ENCODE results near the gene KLF13. TPM values are rescaled to one million over a fixed set of nuclear protein-coding genes. Genes with fewer than 3 reads are reported as not detected.

KLF13 gene
- total RNA-seq, 1 experiment from 2014 or later, result 32.9 TPM

GRCh38 chr15:31397851-31398661 lies 71.4 kb downstream of the KLF13 start:
- Histone ChIP-seq H3K9me3 (ENCODE audit: low read length) (no peaks in the 10 kb centered on the region), H3K27ac (ENCODE audit: low read length) (no peak overlapping the region), H3K4me3 (ENCODE audit: low read length) (no peak overlapping the region), H3K9me2 (replicated peaks; ENCODE audit: insufficient read depth, low read length) (no peaks in the 10 kb centered on the region), H2AFZ (ENCODE audit: low read length) (no peak overlapping the region), H3K36me3 (ENCODE audit: insufficient read depth, low read length) (no peaks in the 10 kb centered on the region), H3K9ac (ENCODE audit: low read length) (no peak overlapping the region), H3K4me1 (ENCODE audit: low read length) (peaks cover 4% of the 10 kb centered on the region), H3K79me2 (ENCODE audit: low read length) (no peaks in the 10 kb centered on the region), H3K4me2 (ENCODE audit: low read depth, low read length, poor library complexity, severe bottlenecking) (no peak overlapping the region), H4K20me1 (ENCODE audit: insufficient read depth, low read depth, low read length) (no peaks in the 10 kb centered on the region), H3K27me3 (ENCODE audit: low read length) (no peaks in the 10 kb centered on the region)
- DNase-seq, result no peak

- no peak overlapping the region for H2AFZ ChIP-seq (ENCODE audit: low read length)
- no peaks in the 10 kb centered on the region for H3K9me2 ChIP-seq (replicated peaks; ENCODE audit: insufficient read depth, low read length)
- H3K9me3 ChIP-seq (ENCODE audit: low read length), result no peaks in the 10 kb centered on the region
- H3K36me3 ChIP-seq (ENCODE audit: insufficient read depth, low read length), result no peaks in the 10 kb centered on the region
- no peak overlapping the region for H3K4me3 ChIP-seq (ENCODE audit: low read length)
- H3K9ac ChIP-seq (ENCODE audit: low read length), result no peak overlapping the region
- no peak overlapping the region for H3K27ac ChIP-seq (ENCODE audit: low read length)
- H3K4me1 ChIP-seq (ENCODE audit: low read length), result peaks cover 4% of the 10 kb centered on the region
- no peak overlapping the region for H3K4me2 ChIP-seq (ENCODE audit: low read depth, low read length, poor library complexity, severe bottlenecking)
- DNase-seq, result no peak
- H3K27me3 ChIP-seq (ENCODE audit: low read length), result no peaks in the 10 kb centered on the region
- H3K79me2 ChIP-seq (ENCODE audit: low read length), result no peaks in the 10 kb centered on the region
- H4K20me1 ChIP-seq (ENCODE audit: insufficient read depth, low read depth, low read length), result no peaks in the 10 kb centered on the region
Observed at GRCh38 chr15:31398677-31399301, 72.2 kb downstream of the KLF13 start.

DNA sequence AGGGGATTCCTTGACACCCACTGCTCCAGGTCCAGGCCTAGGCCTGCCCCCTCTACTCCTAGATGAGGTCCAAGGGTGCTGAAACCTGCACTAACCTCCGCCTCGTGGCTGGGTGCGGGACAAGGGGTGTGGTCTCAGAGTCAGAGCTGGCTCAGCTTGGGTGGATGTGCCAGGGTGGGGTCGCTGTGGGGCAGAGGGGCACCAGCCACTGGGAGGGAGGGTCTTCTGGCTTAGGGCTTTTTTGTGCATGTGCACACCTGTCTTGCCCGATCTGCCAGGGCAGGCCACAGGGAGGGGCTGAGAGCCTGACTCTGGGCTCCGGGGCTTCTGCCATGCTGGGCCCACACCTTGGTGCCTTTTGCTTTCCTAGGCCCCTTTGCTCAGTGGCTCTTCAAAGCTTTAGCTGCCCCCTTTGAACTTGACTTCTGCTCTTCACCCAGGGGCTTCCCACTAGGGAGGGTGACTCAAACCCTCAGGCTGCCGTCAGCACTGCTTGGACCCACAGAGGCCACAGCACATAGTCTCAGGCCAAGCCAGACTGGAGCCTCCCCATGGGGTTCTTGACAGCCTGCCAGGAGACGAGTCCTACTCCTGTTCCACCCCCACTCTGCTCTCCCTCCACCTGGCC lies 73.0 kb downstream of the KLF13 start:
- H3K4me2 ChIP-seq (ENCODE audit: low read depth, low read length, poor library complexity, severe bottlenecking), result no peak overlapping the region
- H2AFZ ChIP-seq (ENCODE audit: low read length), result no peak overlapping the region
- no peak overlapping the region for H3K27ac ChIP-seq (ENCODE audit: low read length)
- peaks cover 4% of the 10 kb centered on the region for H3K4me1 ChIP-seq (ENCODE audit: low read length)
- DNase-seq, result no peak
- H3K9ac ChIP-seq (ENCODE audit: low read length), result no peak overlapping the region
- no peaks in the 10 kb centered on the region for H3K27me3 ChIP-seq (ENCODE audit: low read length)
- H3K9me3 ChIP-seq (ENCODE audit: low read length), result peaks cover 3% of the 10 kb centered on the region; the same call in 1 of the 2 replicates
- H3K79me2 ChIP-seq (ENCODE audit: low read length), result no peaks in the 10 kb centered on the region
- no peak overlapping the region for H3K4me3 ChIP-seq (ENCODE audit: low read length)
- H3K9me2 ChIP-seq (replicated peaks; ENCODE audit: insufficient read depth, low read length), result no peaks in the 10 kb centered on the region
- no peaks in the 10 kb centered on the region for H4K20me1 ChIP-seq (ENCODE audit: insufficient read depth, low read depth, low read length)
- H3K36me3 ChIP-seq (ENCODE audit: insufficient read depth, low read length), result no peaks in the 10 kb centered on the region

GRCh38 chr15:31400222-31400927 lies 73.7 kb downstream of the KLF13 start:
- no peak overlapping the region for H3K9ac ChIP-seq (ENCODE audit: low read length)
- H3K27ac ChIP-seq (ENCODE audit: low read length), result no peak overlapping the region
- no peaks in the 10 kb centered on the region for H3K27me3 ChIP-seq (ENCODE audit: low read length)
- no peaks in the 10 kb centered on the region for H4K20me1 ChIP-seq (ENCODE audit: insufficient read depth, low read depth, low read length)
- H2AFZ ChIP-seq (ENCODE audit: low read length), result no peak overlapping the region
- peaks cover 3% of the 10 kb centered on the region; the same call in 1 of the 2 replicates for H3K9me3 ChIP-seq (ENCODE audit: low read length)
- H3K4me3 ChIP-seq (ENCODE audit: low read length), result no peak overlapping the region
- no peaks in the 10 kb centered on the region for H3K36me3 ChIP-seq (ENCODE audit: insufficient read depth, low read length)
- H3K79me2 ChIP-seq (ENCODE audit: low read length), result no peaks in the 10 kb centered on the region
- no peak for DNase-seq
- no peak overlapping the region for H3K4me2 ChIP-seq (ENCODE audit: low read depth, low read length, poor library complexity, severe bottlenecking)
- H3K4me1 ChIP-seq (ENCODE audit: low read length), result peaks cover 4% of the 10 kb centered on the region
- H3K9me2 ChIP-seq (replicated peaks; ENCODE audit: insufficient read depth, low read length), result no peaks in the 10 kb centered on the region

GRCh38 chr15:31401282-31401681 lies 74.6 kb downstream of the KLF13 start:
- no peaks in the 10 kb centered on the region for H4K20me1 ChIP-seq (ENCODE audit: insufficient read depth, low read depth, low read length)

DNA sequence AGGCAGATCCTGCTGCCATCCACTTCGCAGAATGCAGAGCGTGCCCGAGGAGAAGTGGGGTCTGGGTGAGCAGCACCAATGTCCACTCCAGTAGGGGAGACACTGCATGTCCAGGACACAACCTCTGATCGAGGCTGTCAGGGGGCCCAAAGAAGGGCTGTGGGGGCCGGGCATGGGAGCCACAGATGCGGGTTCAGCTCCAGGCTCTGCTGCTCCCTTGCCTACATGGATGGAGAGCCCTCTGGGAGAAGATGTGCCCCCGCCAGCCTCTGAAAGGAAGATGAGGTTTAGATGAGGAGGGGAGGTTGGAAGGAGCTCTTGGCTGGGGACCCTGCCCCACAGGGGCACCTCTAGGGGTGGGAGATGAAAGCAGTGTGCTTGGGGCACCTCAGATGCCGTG lies 75.4 kb downstream of the KLF13 start:
- DNase-seq, result no peak
- Histone ChIP-seq H3K79me2 (ENCODE audit: low read length) (no peaks in the 10 kb centered on the region), H3K27ac (ENCODE audit: low read length) (no peak overlapping the region), H2AFZ (ENCODE audit: low read length) (no peak overlapping the region), H3K4me2 (ENCODE audit: low read depth, low read length, poor library complexity, severe bottlenecking) (no peak overlapping the region), H4K20me1 (ENCODE audit: insufficient read depth, low read depth, low read length) (no peaks in the 10 kb centered on the region), H3K9me2 (replicated peaks; ENCODE audit: insufficient read depth, low read length) (no peaks in the 10 kb centered on the region), H3K36me3 (ENCODE audit: insufficient read depth, low read length) (no peaks in the 10 kb centered on the region), H3K9ac (ENCODE audit: low read length) (no peak overlapping the region), H3K9me3 (ENCODE audit: low read length) (peaks cover 3% of the 10 kb centered on the region; the same call in 1 of the 2 replicates), H3K27me3 (ENCODE audit: low read length) (no peaks in the 10 kb centered on the region), H3K4me1 (ENCODE audit: low read length) (no peaks in the 10 kb centered on the region), H3K4me3 (ENCODE audit: low read length) (no peak overlapping the region)

More at GRCh38 chr15:31401282-31401681, 74.6 kb downstream of the KLF13 start:
- Histone ChIP-seq H3K27ac (ENCODE audit: low read length) (no peak overlapping the region), H3K79me2 (ENCODE audit: low read length) (no peaks in the 10 kb centered on the region), H3K4me2 (ENCODE audit: low read depth, low read length, poor library complexity, severe bottlenecking) (no peak overlapping the region), H3K27me3 (ENCODE audit: low read length) (no peaks in the 10 kb centered on the region), H3K9me3 (ENCODE audit: low read length) (peaks cover 3% of the 10 kb centered on the region; the same call in 1 of the 2 replicates), H3K9me2 (replicated peaks; ENCODE audit: insufficient read depth, low read length) (no peaks in the 10 kb centered on the region), H3K4me3 (ENCODE audit: low read length) (no peak overlapping the region), H3K9ac (ENCODE audit: low read length) (no peak overlapping the region), H3K36me3 (ENCODE audit: insufficient read depth, low read length) (no peaks in the 10 kb centered on the region), H2AFZ (ENCODE audit: low read length) (no peak overlapping the region), H3K4me1 (ENCODE audit: low read length) (no peaks in the 10 kb centered on the region)
- no peak for DNase-seq

GRCh38 chr15:31402511-31403056 lies 75.9 kb downstream of the KLF13 start:
- H3K79me2 ChIP-seq (ENCODE audit: low read length), result no peaks in the 10 kb centered on the region
- H3K36me3 ChIP-seq (ENCODE audit: insufficient read depth, low read length), result no peaks in the 10 kb centered on the region
- H3K4me1 ChIP-seq (ENCODE audit: low read length), result no peaks in the 10 kb centered on the region
- H3K9ac ChIP-seq (ENCODE audit: low read length), result no peak overlapping the region
- H4K20me1 ChIP-seq (ENCODE audit: insufficient read depth, low read depth, low read length), result no peaks in the 10 kb centered on the region
- H3K27me3 ChIP-seq (ENCODE audit: low read length), result no peaks in the 10 kb centered on the region
- H3K9me2 ChIP-seq (replicated peaks; ENCODE audit: insufficient read depth, low read length), result no peaks in the 10 kb centered on the region
- no peak for DNase-seq
- peaks cover 3% of the 10 kb centered on the region; the same call in 1 of the 2 replicates for H3K9me3 ChIP-seq (ENCODE audit: low read length)
- H3K4me3 ChIP-seq (ENCODE audit: low read length), result no peak overlapping the region
- H2AFZ ChIP-seq (ENCODE audit: low read length), result no peak overlapping the region
- H3K27ac ChIP-seq (ENCODE audit: low read length), result no peak overlapping the region
- no peak overlapping the region for H3K4me2 ChIP-seq (ENCODE audit: low read depth, low read length, poor library complexity, severe bottlenecking)

Measured in Karpas-422 (cell line).